Type B pancreatic cell (in vitro differentiated cells): ENCODE results near the gene FGFRL1. TPM values are rescaled to one million over a fixed set of nuclear protein-coding genes. Genes with fewer than 3 reads are reported as not detected.

Source experiments
- DNase-seq: peaks from one replicate; pipeline ENCODE4 v3.0.0; 2021; ENCODE audit warnings: mixed read lengths; ENCODE audit not compliant: unreplicated experiment; ENCODE audit errors: extremely low spot score
- H3K27ac Mint-ChIP-seq: 2 replicates; pipeline ENCODE4 v1.8.0; 2021; ENCODE audit warnings: mild to moderate bottlenecking, mixed read lengths
- H3K27me3 Mint-ChIP-seq: 2 replicates; pipeline ENCODE4 v1.8.0; 2021; ENCODE audit warnings: mixed read lengths
- H3K36me3 Mint-ChIP-seq: 2 replicates; pipeline ENCODE4 v1.8.0; 2021; ENCODE audit warnings: mixed read lengths
- H3K4me1 Mint-ChIP-seq: one replicate; pipeline ENCODE4 v1.8.0; 2021; ENCODE audit warnings: mixed read lengths; ENCODE audit not compliant: unreplicated experiment
- H3K4me3 Mint-ChIP-seq: 2 replicates; pipeline ENCODE4 v1.8.0; 2021; ENCODE audit warnings: mild to moderate bottlenecking, mixed read lengths
- H3K9me3 Mint-ChIP-seq: 2 replicates; pipeline ENCODE4 v1.8.0; 2021; ENCODE audit warnings: mixed read lengths
- total RNA-seq: library from RNA; stranded (reverse); gene quantifications from 2 replicates; pipeline ENCODE4 v1.2.1, GENCODE V29; 2021; ENCODE audit warnings: low replicate concordance
- TF ChIP-seq, protein P1 (sequence below): fragments of 200-600 bp; sonication (generic); conservative IDR thresholded peaks from 2 replicates; pipeline ENCODE4 v1.5.0; 2021; ENCODE audit warnings: antibody characterized with exemption, mild to moderate bottlenecking

Gene FGFRL1
- total RNA-seq, 1 donor from 2014 or later, result 30.9 TPM

- peak overlapping the region; percentile 67 for H3K4me3 Mint-ChIP-seq
- no peaks in the 10 kb centered on the region for H3K36me3 Mint-ChIP-seq
- peak overlapping the region; percentile 53 for H3K27ac Mint-ChIP-seq
- TF ChIP-seq, protein P1, sequence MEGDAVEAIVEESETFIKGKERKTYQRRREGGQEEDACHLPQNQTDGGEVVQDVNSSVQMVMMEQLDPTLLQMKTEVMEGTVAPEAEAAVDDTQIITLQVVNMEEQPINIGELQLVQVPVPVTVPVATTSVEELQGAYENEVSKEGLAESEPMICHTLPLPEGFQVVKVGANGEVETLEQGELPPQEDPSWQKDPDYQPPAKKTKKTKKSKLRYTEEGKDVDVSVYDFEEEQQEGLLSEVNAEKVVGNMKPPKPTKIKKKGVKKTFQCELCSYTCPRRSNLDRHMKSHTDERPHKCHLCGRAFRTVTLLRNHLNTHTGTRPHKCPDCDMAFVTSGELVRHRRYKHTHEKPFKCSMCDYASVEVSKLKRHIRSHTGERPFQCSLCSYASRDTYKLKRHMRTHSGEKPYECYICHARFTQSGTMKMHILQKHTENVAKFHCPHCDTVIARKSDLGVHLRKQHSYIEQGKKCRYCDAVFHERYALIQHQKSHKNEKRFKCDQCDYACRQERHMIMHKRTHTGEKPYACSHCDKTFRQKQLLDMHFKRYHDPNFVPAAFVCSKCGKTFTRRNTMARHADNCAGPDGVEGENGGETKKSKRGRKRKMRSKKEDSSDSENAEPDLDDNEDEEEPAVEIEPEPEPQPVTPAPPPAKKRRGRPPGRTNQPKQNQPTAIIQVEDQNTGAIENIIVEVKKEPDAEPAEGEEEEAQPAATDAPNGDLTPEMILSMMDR, result no peak
- no peaks in the 10 kb centered on the region for H3K9me3 Mint-ChIP-seq
- H3K27me3 Mint-ChIP-seq, result peaks cover 5% of the 10 kb centered on the region
- no peak for DNase-seq
- H3K4me1 Mint-ChIP-seq, result peaks cover 6% of the 10 kb centered on the region
Observed at GRCh38 chr4:1014291-1015167, 3.1 kb downstream of the FGFRL1 start.

- TF ChIP-seq, protein P1, result peak; percentile 65
- Mint-ChIP-seq H3K4me3 (no peak overlapping the region), H3K27me3 (peaks cover 5% of the 10 kb centered on the region), H3K9me3 (no peaks in the 10 kb centered on the region), H3K27ac (no peak overlapping the region), H3K4me1 (peaks cover 6% of the 10 kb centered on the region), H3K36me3 (no peaks in the 10 kb centered on the region)
- no peak for DNase-seq
Observed at GRCh38 chr4:1015179-1015578, 3.8 kb downstream of the FGFRL1 start.

GRCh38 chr4:1015746-1016145, 4.3 kb downstream of the FGFRL1 start:
- no peak for DNase-seq
- no peaks in the 10 kb centered on the region for H3K9me3 Mint-ChIP-seq
- TF ChIP-seq, protein P1, result no peak
- no peaks in the 10 kb centered on the region for H3K36me3 Mint-ChIP-seq
- no peak overlapping the region for H3K27ac Mint-ChIP-seq
- H3K4me3 Mint-ChIP-seq, result no peak overlapping the region
- H3K4me1 Mint-ChIP-seq, result peaks cover 6% of the 10 kb centered on the region
- H3K27me3 Mint-ChIP-seq, result peaks cover under 1% of the 10 kb centered on the region

DNA sequence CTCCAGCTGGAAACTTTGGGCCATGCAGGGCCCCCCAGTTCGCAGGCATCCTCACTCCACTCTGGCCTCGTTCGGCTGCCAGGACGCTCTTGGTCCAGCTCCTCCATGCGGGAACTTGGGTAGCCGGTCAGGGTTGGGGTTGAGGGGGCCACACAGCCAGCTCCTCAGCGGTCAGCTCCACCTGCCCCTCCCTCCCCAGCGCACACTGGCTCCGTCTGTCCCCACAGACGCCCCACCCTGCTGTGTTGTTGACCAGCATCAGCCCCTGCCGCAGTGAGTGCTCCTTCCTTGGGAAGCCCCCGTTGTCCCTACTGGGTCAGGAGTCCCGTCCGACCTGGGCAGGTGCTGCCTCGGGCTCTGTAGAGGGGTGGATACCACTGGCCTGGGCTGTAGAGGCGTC, 5.8 kb downstream of the FGFRL1 start:
- H3K4me3 Mint-ChIP-seq, result no peak overlapping the region
- TF ChIP-seq, protein P1, result no peak
- peaks cover 6% of the 10 kb centered on the region for H3K4me1 Mint-ChIP-seq
- no peak overlapping the region for H3K27ac Mint-ChIP-seq
- H3K36me3 Mint-ChIP-seq, result no peaks in the 10 kb centered on the region
- H3K9me3 Mint-ChIP-seq, result no peaks in the 10 kb centered on the region
- DNase-seq, result no peak
- no peaks in the 10 kb centered on the region for H3K27me3 Mint-ChIP-seq

DNA sequence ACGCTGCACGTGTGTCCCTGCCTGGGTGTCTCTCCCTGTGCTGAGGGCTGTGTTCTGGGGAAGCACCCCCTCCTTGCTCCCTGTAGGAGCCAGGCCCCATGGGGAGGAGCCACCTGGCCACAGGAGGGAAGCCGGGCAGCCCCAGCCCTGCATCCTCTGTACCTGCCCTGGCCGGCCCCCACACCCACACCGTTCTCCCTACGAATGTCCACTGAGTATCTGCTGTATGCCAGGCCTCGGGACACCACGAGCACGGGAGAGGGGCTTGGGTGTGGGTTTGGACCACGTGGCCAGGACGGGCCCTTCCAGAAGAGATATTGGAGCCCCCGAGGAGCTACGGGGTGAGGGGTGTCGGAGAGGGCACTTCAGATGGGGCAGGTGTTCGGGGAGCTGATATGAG, 6.3 kb downstream of the FGFRL1 start:
- Mint-ChIP-seq H3K9me3 (no peaks in the 10 kb centered on the region), H3K27me3 (no peaks in the 10 kb centered on the region), H3K4me1 (peaks cover 6% of the 10 kb centered on the region), H3K27ac (no peak overlapping the region), H3K4me3 (no peak overlapping the region), H3K36me3 (no peaks in the 10 kb centered on the region)
- no peak for DNase-seq
- TF ChIP-seq, protein P1, result no peak
